ENCODE results near the gene TMEM205. TPM values are rescaled to one million over a fixed set of nuclear protein-coding genes. Genes with fewer than 3 reads are reported as not detected.

The TMEM205 gene
- total RNA-seq, 1 donor from 2014 or later = 142 TPM

DNA sequence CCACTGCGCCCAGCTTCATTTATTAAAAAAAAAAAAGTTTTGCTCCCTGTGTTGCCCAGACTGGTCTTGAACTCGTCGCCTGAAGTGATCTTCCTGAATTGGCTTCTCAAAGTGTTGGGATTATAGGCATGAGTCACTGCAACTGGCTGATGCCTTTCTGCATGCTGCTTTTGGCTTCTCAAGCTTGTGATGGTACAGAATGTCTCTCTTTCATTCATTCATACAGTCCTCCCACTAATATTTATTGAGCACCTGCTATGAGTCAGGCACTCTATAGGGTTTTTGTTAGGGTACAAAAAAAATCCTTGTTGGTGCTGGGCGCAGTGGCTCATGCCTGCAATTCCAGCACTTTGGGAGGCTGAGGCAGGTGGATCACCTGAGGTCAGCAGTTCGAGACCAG is 41.1 kb downstream of the TMEM205 start:
- DNase-seq (ENCODE audit: extremely low read depth, low read depth, low spot score) = no peak

DNA sequence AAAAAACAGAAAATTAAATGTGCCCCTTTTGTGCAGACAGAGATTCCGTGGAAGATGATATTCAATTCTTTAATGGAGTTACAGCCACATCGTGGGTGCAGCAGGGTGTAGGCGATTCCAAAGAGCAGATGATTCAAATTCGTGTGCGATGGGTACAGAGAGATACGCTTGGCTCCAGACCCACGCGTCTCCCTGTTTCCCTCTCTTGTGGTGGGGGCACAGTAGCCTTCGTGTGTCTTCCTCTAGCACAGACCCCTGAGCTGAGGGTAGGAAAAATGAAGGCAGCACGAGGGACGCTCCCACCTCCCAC is 45.3 kb downstream of the TMEM205 start:
- no peak for DNase-seq (ENCODE audit: extremely low read depth, low read depth, low spot score)

DNA sequence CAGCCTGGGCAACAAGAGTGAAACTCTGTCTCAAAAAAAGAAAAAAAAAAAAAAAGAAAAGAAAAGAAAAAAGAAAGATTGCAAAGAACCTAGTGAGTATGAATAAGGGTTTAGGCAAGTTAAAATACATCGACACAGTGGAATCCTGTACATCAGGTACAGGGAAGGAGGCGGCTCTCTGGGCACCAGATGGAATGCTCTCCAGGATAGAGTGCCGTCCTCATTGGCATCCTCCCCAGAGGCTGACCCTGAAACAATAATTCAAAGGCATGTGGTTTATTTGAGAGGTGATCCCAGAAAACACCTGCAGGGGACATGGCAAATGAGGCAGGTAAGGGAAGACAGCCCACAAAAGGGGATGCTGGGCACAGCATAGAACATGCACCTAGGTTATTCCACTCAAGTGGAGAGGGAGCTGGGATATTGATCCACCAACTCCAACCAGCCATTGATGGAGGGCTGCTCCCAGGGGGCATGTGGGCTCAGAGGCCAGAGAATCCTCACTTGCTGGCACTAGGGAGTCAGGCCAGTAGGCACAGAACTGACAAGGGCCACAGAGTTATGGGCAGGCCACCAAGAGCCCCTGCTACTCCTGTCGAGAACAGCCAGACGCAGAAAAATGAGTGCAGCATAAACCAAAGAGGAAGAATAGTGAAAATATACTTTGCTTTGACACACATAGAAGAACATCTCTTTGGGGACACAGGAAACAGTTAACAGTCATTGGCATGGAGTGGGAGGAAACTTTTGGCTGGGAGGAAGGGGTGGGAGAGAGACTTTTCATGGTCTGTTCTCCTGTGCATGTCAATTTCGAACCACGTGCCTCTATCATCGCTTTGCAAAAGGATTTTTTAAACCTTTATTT is 45.9 kb downstream of the TMEM205 start:
- no peak for DNase-seq (ENCODE audit: extremely low read depth, low read depth, low spot score)

GRCh38 chr19:11296264-11296663 is 49.8 kb downstream of the TMEM205 start:
- DNase-seq (ENCODE audit: extremely low read depth, low read depth, low spot score) = no peak

DNA sequence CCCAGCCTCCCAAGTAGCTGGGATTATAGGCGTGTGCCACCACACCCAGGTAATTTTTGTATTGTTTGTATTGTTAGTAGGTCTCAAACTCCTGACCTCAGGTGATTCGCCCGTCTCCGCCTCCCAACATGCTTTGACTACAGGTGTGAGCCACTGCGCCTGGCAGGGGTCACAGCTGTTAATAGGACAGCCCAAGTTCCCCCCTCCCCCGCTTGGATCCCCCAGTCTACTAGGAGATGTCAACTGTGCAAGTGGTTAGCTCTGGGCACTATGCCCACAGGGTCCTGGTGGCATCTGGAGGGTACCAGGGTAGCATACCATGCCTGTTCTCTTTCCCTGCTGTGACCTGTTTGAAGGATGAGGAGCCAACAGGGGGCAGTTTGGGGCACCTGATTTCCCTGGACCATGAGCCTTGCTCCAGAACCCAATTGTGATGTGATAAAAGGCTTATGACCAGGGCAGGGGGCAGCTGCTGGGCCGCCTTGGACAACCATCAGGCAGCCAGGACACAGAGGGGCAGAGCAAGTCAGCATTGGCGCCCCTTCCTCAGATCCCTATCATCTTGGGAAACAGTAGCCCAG is 50.3 kb downstream of the TMEM205 start, which contains the start of gene TSPAN16:
TSS of gene TSPAN16 (plus strand) at position 496 of the 581 bp plus-strand sequence. CDS start 138 bp downstream, outside the sequence.
- no peak for DNase-seq (ENCODE audit: extremely low read depth, low read depth, low spot score)

DNA sequence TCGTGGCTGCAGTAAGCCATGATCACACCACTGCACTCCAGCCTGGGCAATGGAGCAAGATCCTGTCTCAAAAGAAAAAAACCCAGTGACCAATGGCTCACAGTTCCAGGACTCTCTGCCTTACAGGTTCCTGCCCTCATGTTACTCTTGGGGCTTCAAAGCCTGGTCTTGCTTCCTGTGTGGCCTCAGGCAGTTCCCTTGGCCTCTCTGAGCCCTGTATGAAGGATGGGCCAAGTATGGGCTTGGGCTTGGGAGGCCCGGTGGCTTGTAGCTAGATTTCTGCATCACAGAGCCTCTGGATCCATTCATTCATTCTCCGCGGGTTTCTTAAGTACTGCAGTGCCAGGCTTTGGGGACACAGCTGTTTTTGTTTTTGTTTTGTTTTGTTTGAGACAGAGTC is 50.9 kb downstream of the TMEM205 start:
- DNase-seq (ENCODE audit: extremely low read depth, low read depth, low spot score) = no peak

- no peak for DNase-seq (ENCODE audit: extremely low read depth, low read depth, low spot score)
These were observed 52.4 kb downstream of the TMEM205 start for GRCh38 chr19:11293433-11294389.

Other genes starting within 250 kb of the TMEM205 start
- gene SPC24, start 190.5 kb downstream of the TMEM205 start, total RNA-seq = 4.7 and 11.9 TPM in 2 replicates
- gene KANK2, start 148.7 kb downstream of the TMEM205 start, total RNA-seq = 86.8 and 97.1 TPM in 2 replicates
- gene ANGPTL8, start 106.6 kb downstream of the TMEM205 start, total RNA-seq = not detected in 2 replicates
- 188 and 342 TPM in 2 replicates for gene DOCK6, start 83.7 kb downstream of the TMEM205 start, total RNA-seq
- gene TSPAN16, start 50.1 kb downstream of the TMEM205 start, total RNA-seq = not detected in 2 replicates
- 53.6 and 56.6 TPM in 2 replicates for gene RAB3D, start 6.6 kb downstream of the TMEM205 start, total RNA-seq
- 21.0 and 31.7 TPM in 2 replicates for gene CCDC159, start 251 bp upstream of the TMEM205 start, total RNA-seq
- 39.3 and 47.7 TPM in 2 replicates for gene PLPPR2, start 9.2 kb upstream of the TMEM205 start, total RNA-seq
- gene SWSAP1, start 28.4 kb upstream of the TMEM205 start, total RNA-seq = 1.1 and 4.1 TPM in 2 replicates
- gene EPOR, start 38.0 kb upstream of the TMEM205 start, total RNA-seq = 17.7 and 32.7 TPM in 2 replicates
- not detected in 2 replicates for gene RGL3, start 73.0 kb upstream of the TMEM205 start, total RNA-seq
- gene ODAD3, start 88.9 kb upstream of the TMEM205 start, total RNA-seq = 0.06 and 1.4 TPM in 2 replicates
- 281 and 288 TPM in 2 replicates for gene PRKCSH, start 89.4 kb upstream of the TMEM205 start, total RNA-seq
- not detected in 2 replicates for gene ELAVL3, start 134.8 kb upstream of the TMEM205 start, total RNA-seq
- gene ZNF653, start 159.6 kb upstream of the TMEM205 start, total RNA-seq = 5.0 and 9.6 TPM in 2 replicates
- gene ECSIT, start 182.9 kb upstream of the TMEM205 start, total RNA-seq = 24.9 and 25.3 TPM in 2 replicates
- gene CNN1, start 192.6 kb upstream of the TMEM205 start, total RNA-seq = 11.7 and 13.4 TPM in 2 replicates
- gene ELOF1, start 213.0 kb upstream of the TMEM205 start, total RNA-seq = 33.8 and 46.7 TPM in 2 replicates
- 1.6 and 1.9 TPM in 2 replicates for gene ACP5, start 231.4 kb upstream of the TMEM205 start, total RNA-seq